Fibroblast of villous mesenchyme (primary cell): ENCODE results near the gene TUBAL3. TPM values are rescaled to one million over a fixed set of nuclear protein-coding genes. Genes with fewer than 3 reads are reported as not detected.
"Not testable (repeated sequence)": the region's sequence is repeated elsewhere in the genome, so short reads cannot be mapped to it uniquely, and the experiment has no call there.

Source experiments
- DNase-seq: peaks from one replicate; pipeline ENCODE4 v3.0.0-alpha.2; 2010; ENCODE audit warnings: low read depth
- H3K4me3 ChIP-seq: 2 replicates; pipeline ENCODE4 v1.5.1; 2011; ENCODE audit warnings: low read depth, mild to moderate bottlenecking, low read length
- CTCF ChIP-seq: IDR thresholded peaks from 2 replicates; pipeline ENCODE4 v1.5.1; 2012; ENCODE audit warnings: low read depth, mild to moderate bottlenecking, low read length; ENCODE audit not compliant: insufficient read depth
- total RNA-seq: library from RNA; depleted of rRNA; stranded (reverse); fragments of >200 nt; gene quantifications from 2 replicates; pipeline ENCODE4 v1.2.3, GENCODE V29; 2012

The TUBAL3 gene
- total RNA-seq, 1 donor = not detected

GRCh38 chr10:5413012-5413938 lies 8.6 kb upstream of the TUBAL3 start:
- no peak for TF ChIP-seq CTCF
- peak; percentile 56 for DNase-seq
- H3K4me3 ChIP-seq = peak overlapping the region; percentile 85

- peak; percentile 90 for DNase-seq
- no peak for TF ChIP-seq CTCF
- peak within 1 kb of the TSS; percentile 85 for H3K4me3 ChIP-seq
These were observed 7.8 kb upstream of the TUBAL3 start, which contains the start of gene NET1 for GRCh38 chr10:5412277-5412941. TSS of gene NET1 (plus strand) at chr10:5412557. CDS start at chr10:5412693, 136 bp downstream.

GRCh38 chr10:5411941-5412276 lies 7.3 kb upstream of the TUBAL3 start:
- peak; percentile 7 for DNase-seq
- TF ChIP-seq CTCF = no peak
- peak overlapping the region; percentile 85 for H3K4me3 ChIP-seq

GRCh38 chr10:5410787-5411186 lies 6.2 kb upstream of the TUBAL3 start:
- H3K4me3 ChIP-seq, DNase-seq: not testable (repeated sequence)

GRCh38 chr10:5406918-5407317 lies 2.3 kb upstream of the TUBAL3 start:
- TF ChIP-seq CTCF = no peak

GRCh38 chr10:5402798-5403197 lies 1.8 kb downstream of the TUBAL3 start:
- DNase-seq = no peak
- no peak overlapping the region for H3K4me3 ChIP-seq
- no peak for TF ChIP-seq CTCF

More at GRCh38 chr10:5406918-5407317, 2.3 kb upstream of the TUBAL3 start:
- no peak overlapping the region for H3K4me3 ChIP-seq
- no peak for DNase-seq
